ENCODE data around the gene TMEM150C. TPM values are rescaled to one million over a fixed set of nuclear protein-coding genes. Genes with fewer than 3 reads are reported as not detected.

The TMEM150C gene
- total and polyA plus RNA-seq, 2 of the 8 experiments (the other 6 are each of a cell fraction or from before 2014, with no cell fraction given) = 1.5 to 1.7 TPM

DNA sequence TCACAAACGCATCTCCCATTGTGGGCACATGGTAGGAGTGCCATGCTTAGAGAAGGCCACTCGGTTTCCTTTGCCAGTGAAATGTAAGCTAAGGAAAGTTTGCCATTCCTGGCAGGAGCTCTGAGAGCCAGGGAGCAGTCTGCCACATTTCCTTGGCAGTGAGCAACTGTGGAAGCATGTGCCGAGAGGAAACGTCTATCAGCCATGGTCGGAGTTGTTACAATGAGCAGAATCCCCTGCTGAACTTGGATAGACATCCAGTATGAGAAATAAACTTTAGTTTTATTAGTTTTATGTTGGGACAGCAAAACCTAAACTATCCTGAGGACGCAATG lies 80.3 kb downstream of the TMEM150C start:
- FAIRE-seq = no peak
- TF ChIP-seq CBX5 (IDR thresholded peaks at IDR 0.05; ENCODE audit: low read depth, low read length) = no peak
- no peak for TF ChIP-seq JUN (IDR thresholded peaks at IDR 0.05; ENCODE audit: low read depth, low read length)
- TF ChIP-seq TCF12 (IDR thresholded peaks at IDR 0.05; ENCODE audit: low read depth, low read length) = no peak
- TF ChIP-seq POLR2AphosphoS5 (IDR thresholded peaks at IDR 0.05; ENCODE audit: low read depth, low read length) = no peak

More for the DNA sequence above, 80.3 kb downstream of the TMEM150C start:
- Histone ChIP-seq H2BK15ac (ENCODE audit: low read length) (0 out of 2 replicates have a peak overlapping the region, but pooled peaks have one; percentile 66), H4K8ac (ENCODE audit: extremely low read depth, insufficient read depth, low read length) (no peak overlapping the region), H3K79me1 (ENCODE audit: low read depth, low read length) (no peaks in the 10 kb centered on the region), H3K4me3 (ENCODE audit: extremely low read depth in 1 of 4, insufficient read depth in 2 of 4, low read depth in 3 of 4, low read length in 4 of 4) (no peak overlapping the region), H3K79me2 (ENCODE audit: control insufficient read depth in 1 of 2, insufficient read depth in 2 of 2, low read length in 2 of 2) (no peaks in the 10 kb centered on the region), H2BK20ac (ENCODE audit: low read length) (no peak overlapping the region), H2BK12ac (ENCODE audit: low read depth, low read length) (no peak overlapping the region), H3K23me2 (ENCODE audit: low read depth, low read length) (no peaks in the 10 kb centered on the region), H3K4me2 (ENCODE audit: insufficient read depth in 1 of 2, low read depth in 2 of 2, low read length in 2 of 2) (no peak overlapping the region), H3K9me3 (ENCODE audit: insufficient read depth in 2 of 2, low read depth in 1 of 2, low read length in 1 of 2) (peaks cover 0 to 3% of the 10 kb centered on the region in 2 experiments; a peak in 1 of 4 replicates), H3K14ac (ENCODE audit: insufficient read length) (no peak overlapping the region), H3K4me1 (replicated peaks in 1 of 4; ENCODE audit: control insufficient read depth in 3 of 4, insufficient read depth in 4 of 4, low read length in 3 of 4) (no peaks in the 10 kb centered on the region), H2AFZ (ENCODE audit: low read length) (no peak overlapping the region), H3K27ac (ENCODE audit: low read depth, low read length) (no peak overlapping the region), H3K9ac (replicated peaks in 1 of 4; ENCODE audit: extremely low read depth in 1 of 4, low read depth in 3 of 4, low read length in 3 of 4) (no peak overlapping the region), H3K23ac (ENCODE audit: insufficient read length) (no peak overlapping the region), H2AK5ac (ENCODE audit: low read depth, low read length) (no peak overlapping the region), H4K91ac (replicated peaks; ENCODE audit: insufficient read length, low read length) (no peak overlapping the region), H3K4ac (replicated peaks; ENCODE audit: insufficient read length, low read depth, low read length) (no peak overlapping the region), H2BK120ac (replicated peaks; ENCODE audit: low read depth, low read length) (no peak overlapping the region), H4K5ac (ENCODE audit: insufficient read length, low read depth, low read length) (no peak overlapping the region), H2BK5ac (ENCODE audit: low read depth, low read length) (no peak overlapping the region), H3K18ac (ENCODE audit: extremely low read depth, low read length) (no peak overlapping the region), H3K56ac (replicated peaks; ENCODE audit: insufficient read length, low read depth, low read length) (no peak overlapping the region), H3K27me3 (replicated peaks in 1 of 4; ENCODE audit: control insufficient read depth in 3 of 4, extremely low read depth in 1 of 4, insufficient read depth in 3 of 4, low read length in 3 of 4) (no peaks in the 10 kb centered on the region), H3K36me3 (ENCODE audit: control insufficient read depth in 2 of 4, insufficient read depth in 4 of 4, low read length in 3 of 4) (no peaks in the 10 kb centered on the region), H4K20me1 (replicated peaks in 1 of 2; ENCODE audit: control insufficient read depth in 1 of 2, insufficient read depth in 2 of 2, low read length in 2 of 2) (no peaks in the 10 kb centered on the region)
- ChIA-PET POLR2A (ENCODE audit: partially characterized antibody) (interaction anchor here (1.4 to 1.7 kb wide), 2 partner anchors 10 to 16 kb away, joined by 3 to 7 read pairs; no protein-coding TSS in a partner anchor), CTCF (ENCODE audit: partially characterized antibody) (interaction anchor here (1.1 kb wide), 1 partner anchor 73 kb away, joined by 3 read pairs; no protein-coding TSS in a partner anchor)
- DNase-seq (ENCODE audit: low read depth in 1 of 2, low spot score in 2 of 2) = no peak
- WGBS, 2 experiments (ENCODE audit: extremely low coverage in 1 of 2, insufficient coverage in 1 of 2, insufficient read length in 1 of 2, insufficient replicate concordance in 2 of 2, low coverage in 1 of 2, low lambda C conversion rate in 2 of 2, missing lambda C conversion rate in 1 of 2) = 95% methylated on average over 6 of the region's 6 CpGs; no CpG with 5 or more reads in 1 of the 2 experiments

Measured in H1 (cell line).